IPS-NIHi7 (cell line): ENCODE results near the gene P3H2.
"Not testable (repeated sequence)": the region's sequence is repeated elsewhere in the genome, so short reads cannot be mapped to it uniquely, and the experiment has no call there.

Source experiments
- DNase-seq: peaks from one replicate; pipeline ENCODE4 v3.0.0; 2012; ENCODE audit warnings: mixed read lengths; ENCODE audit errors: extremely low spot score

The P3H2 gene

DNA sequence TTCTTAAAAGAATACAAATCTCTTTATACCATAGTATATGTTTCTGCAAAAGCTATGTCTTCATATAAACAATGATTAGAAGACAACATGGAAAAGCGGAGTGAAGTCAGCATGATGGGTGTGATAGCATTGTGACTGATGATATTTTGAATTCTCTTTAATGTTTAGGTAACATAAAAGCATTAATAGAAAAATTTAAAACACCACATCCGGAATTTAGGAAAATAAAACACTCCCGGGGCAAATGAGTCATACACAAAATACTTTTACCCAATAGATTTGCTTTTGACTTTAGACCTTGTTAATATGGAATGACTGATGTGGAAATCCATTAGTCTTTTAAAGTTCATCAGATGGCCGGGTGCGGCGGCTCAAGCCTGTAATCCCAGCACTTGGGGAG, 134.7 kb downstream of the P3H2 start:
- no peak for DNase-seq

- no peak for DNase-seq
Measured at GRCh38 chr3:189983612-189984011, 137.1 kb downstream of the P3H2 start.

- DNase-seq = no peak
Measured at GRCh38 chr3:189982321-189982945, 138.3 kb downstream of the P3H2 start.

DNA sequence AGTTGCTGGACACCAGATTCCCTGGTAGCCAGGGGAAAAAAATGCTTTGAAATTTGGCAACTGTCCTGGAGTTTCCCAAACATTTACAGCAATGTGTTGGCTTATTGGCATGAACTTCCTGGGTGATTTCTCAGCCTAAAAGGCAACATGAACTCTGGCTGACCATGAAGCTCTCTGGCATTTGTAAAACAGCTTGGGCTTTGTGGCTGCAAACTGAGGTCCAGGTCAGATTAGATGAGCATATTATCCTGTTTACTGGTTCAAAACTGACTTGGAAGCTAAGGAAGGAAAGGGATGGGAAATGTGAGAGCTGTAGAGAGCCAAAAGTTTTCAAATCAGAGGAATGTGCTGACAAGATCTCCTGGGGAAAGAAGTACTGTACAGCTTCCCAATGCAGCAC, 139.0 kb downstream of the P3H2 start:
- DNase-seq = no peak

GRCh38 chr3:189978753-189979152, 141.9 kb downstream of the P3H2 start:
- DNase-seq = no peak

GRCh38 chr3:189977174-189977573, 143.5 kb downstream of the P3H2 start:
- DNase-seq = no peak

GRCh38 chr3:189975391-189975990, 145.2 kb downstream of the P3H2 start:
- no peak for DNase-seq

- no peak for DNase-seq
Measured at GRCh38 chr3:189974359-189974758, 146.3 kb downstream of the P3H2 start.

- DNase-seq = peak; percentile 47
Measured at GRCh38 chr3:189967254-189967865, 153.3 kb downstream of the P3H2 start.

DNA sequence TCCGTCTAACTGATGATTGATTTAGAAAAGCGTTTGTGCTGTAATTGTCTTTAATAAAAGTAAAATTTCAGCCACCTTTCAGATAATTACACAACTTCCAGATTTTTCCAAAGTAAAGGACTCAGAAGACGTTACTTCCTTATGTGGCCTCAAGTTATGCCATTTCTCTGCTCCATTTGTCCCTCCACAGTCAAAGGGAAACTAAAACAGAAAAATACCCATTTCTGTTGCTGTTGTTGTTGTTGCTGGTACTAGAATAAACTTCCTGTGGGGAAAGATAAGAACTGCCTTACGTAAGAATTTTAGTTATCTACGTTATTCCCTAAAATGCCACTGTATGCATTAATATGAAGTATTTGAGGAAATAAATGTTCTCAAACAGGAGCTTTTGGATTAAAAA, 153.9 kb downstream of the P3H2 start:
- DNase-seq = no peak

GRCh38 chr3:189964623-189965332, 155.9 kb downstream of the P3H2 start:
- no peak for DNase-seq

GRCh38 chr3:189962466-189962865, 158.2 kb downstream of the P3H2 start:
- DNase-seq = no peak

DNA sequence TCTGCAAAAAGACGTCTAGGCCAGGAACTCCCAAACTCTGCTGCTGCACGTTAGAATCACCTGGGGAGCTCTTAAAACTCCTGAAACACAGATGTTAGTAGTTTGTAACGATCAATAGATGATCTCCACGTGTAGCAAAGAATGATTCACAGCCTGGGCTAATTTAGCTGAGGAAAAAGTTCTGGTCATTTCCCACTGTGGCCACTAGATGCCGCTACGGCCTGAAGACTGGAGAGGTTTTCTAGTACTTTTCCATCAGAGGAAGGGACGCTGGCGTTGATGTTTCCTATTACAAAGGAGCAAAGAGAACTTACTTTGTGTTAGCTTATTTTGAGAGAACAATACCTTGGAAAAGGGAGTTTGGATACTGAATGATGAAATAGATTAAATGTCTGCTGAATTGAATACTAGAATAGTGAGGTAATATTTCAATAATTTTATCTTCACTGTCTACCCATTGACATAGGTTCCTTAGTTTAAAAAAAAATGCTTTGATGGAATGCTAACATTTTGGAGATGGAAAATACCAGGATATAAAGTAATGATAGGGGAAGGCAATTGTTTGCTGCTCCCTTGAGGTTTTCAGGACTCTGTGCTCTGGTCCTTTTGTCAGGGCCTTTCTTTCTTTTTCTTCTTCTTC, 159.1 kb downstream of the P3H2 start:
- DNase-seq = peak; percentile 78

- DNase-seq = not testable (repeated sequence)
Measured at GRCh38 chr3:189961086-189961485, 159.6 kb downstream of the P3H2 start.

DNA sequence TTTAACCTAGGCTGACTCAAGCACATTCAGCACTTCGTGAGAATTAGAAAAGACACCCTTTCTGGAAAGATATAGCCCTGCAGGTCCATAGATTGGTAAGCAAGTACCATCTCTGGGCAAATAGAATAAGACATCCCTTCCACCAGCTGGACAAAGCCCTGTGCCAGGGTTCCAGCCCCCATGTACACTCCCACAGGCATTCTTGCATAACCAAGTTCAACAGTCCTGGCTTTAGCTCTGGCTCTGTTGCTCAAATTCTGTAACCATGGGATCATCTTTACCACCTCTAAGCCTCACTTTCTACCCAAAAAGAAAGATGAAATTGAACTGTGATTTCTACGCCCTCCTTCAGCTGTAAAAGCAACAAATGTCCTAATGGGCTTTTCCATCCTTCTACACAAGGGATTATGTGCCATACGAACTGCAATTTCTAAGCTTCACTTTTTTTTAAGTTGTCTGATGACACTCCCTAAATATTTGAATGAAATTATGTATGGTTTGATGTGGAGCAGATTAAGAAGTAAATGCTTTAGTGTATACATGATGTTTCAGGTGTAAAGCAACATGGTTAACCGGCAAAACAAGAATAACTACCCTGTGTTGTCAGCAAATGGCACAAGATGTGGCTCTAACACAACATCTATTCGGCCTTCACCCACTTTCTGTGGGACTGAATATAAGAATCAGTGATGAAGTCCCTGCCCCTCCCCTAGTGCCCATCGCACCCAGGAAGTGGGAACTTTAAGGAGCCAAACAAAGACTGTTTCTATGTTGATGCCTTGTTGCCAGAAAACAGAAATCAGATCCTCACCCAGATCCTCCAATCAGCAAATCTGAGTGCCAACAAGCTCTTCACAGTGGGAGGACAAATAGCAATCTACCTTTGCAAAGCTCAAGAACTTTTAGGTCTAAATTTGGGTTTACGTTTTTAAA, 165.7 kb downstream of the P3H2 start:
- DNase-seq = no peak

DNA sequence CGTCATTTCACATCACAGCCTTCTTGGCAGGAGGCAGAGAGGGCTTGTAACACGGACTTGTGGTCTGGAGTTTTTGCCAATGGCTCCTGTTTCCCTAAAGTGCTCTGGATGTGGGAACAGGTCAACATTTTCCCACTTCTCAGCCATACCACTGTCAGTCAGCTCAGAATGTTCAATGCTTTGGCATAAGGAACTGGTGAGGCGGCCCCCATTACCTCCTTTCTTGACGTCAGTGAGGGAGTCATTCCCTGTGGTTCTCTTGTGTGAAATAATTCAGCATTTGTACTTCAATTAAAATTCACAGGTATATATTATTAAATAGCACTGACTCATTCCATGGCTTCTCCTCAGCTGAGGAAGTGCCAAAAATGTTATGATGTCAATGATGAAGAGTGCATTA, 167.1 kb downstream of the P3H2 start:
- no peak for DNase-seq

GRCh38 chr3:189952272-189952671, 168.4 kb downstream of the P3H2 start:
- DNase-seq = no peak

- no peak for DNase-seq
Measured at GRCh38 chr3:189950258-189950657, 170.4 kb downstream of the P3H2 start.

GRCh38 chr3:189949580-189949979, 171.1 kb downstream of the P3H2 start:
- no peak for DNase-seq

DNA sequence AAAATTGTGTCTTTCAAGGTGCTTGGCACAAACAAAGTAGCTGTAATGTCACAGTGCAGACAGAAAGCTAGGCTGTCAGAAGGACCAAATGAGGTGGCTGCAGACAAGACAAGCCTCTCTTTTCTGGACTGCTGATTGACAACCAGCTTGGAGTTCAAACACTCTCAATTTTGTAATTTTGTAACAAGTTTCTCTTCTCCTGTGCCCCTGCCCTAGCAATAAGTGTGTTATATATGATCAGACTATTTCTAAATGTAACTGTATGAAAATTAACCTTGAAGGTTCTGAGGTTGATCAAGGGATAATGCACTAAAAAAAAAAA, 172.0 kb downstream of the P3H2 start:
- DNase-seq = no peak

DNA sequence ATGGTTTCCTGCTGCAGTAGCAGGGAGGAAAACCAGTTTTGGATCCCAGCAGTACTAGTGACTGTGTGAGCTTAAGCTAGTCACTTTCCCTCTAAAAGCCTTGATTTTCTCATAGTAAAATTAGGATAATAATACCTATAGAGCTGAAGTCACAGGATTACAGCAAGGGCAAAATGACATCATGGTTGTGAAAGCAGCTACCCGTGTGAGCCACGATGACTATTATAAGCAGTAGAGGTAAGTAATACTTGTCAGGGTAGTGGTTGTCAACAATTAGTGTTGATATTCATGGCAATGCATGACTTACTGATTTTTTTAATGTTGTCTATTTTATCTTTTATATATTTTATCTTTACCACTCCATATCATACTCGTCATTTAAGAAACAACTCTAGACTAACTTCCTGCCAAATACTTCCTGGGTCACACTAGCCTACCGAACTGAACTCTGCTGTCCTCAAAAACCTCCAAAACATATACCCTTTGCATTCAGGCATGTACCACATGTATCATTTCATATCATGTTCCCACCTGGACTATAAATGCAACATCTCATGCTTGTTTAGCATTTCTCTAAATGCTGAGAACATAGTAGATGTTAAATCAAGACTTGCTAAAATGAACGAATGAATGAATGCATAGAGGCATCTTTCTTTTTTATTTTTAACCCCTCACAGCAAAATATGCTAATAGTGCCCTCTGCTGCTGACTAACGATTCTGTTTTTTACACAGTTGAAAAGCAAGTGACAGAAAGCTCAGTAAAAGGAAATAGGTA, 172.6 kb downstream of the P3H2 start:
- DNase-seq = no peak
